HG02610 (cell line): ENCODE data around the gene SMYD3.

Experiments used
- ATAC-seq: cut with Tn5 transposase; IDR thresholded peaks from one replicate; pipeline ENCODE4 v1.9.1; 2021; ENCODE audit warnings: mild to moderate bottlenecking, moderate library complexity; ENCODE audit not compliant: unreplicated experiment

SMYD3 gene

DNA sequence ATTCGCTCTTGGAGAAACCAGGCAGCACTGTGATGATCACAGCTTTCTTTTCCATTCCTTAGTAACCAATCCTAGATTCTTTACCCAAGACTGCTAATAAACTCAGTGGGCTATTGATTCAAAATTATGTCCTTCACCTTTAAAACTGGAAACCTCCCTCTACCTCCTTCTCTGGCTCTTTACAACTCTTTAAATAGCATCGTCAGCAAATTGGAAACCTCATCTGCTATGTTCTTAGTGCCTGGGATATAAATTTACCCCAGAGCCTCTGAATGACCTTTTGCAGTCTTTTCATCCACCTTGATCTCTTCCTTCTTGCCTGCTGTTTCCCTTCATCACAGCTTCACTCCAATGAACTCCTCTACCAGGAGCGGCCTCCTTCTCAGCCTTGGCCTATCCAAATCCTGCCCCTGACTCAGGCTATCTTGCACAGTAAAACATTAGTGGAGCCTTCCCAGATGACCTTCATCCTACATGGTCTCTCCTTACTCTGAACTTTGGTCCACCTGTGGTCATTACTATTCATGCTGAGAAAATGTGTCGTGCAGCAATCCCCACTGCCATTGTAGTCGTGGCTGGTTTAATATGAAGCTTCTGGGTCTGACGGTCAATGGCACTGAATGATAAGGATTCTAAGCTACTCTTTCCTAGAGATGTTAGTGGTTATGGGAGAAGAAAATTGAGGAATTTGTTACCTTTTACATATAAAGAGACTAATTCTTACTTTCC is 644.1 kb downstream of the SMYD3 start:
- ATAC-seq = no peak

DNA sequence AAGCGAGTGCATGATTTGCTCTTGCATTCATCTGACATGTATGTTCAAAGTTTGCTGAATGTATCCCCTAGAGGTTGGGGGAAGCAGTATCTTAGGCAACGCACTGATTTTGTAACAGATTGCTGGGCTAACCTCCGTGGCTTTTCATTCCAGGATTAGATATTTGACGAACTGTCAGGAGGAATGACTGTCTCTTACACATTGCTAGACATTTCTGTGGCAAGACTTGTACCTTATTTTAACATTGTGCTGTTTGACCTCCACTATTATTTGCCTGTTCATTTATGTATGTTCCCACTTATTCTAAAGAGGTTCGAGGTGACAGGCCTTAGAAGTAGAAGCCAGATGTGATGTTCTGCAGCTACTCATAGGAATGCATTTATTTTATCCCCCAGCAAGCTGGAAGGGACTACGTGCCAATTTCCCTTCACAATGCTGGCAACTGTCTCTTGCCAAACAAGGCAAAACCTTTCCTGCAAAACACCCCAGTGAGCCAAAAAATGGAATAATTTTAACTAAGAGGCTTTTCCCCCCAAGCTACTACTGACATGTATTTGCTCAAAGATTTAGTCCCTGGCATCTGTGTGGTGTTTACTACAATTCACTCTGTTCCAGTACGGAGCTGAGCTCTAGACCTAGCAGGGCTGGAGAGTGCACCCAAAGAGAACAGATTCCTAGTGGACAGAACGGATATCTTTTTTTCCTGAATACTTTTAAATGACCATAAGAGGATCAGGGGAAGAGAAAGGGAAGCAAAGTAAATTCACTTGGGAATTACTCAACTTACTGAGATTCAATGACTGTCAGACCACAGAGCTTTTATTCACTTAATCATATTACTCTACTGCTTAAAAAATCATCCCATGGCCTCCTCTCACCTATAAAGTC is 646.2 kb downstream of the SMYD3 start:
- no peak for ATAC-seq

DNA sequence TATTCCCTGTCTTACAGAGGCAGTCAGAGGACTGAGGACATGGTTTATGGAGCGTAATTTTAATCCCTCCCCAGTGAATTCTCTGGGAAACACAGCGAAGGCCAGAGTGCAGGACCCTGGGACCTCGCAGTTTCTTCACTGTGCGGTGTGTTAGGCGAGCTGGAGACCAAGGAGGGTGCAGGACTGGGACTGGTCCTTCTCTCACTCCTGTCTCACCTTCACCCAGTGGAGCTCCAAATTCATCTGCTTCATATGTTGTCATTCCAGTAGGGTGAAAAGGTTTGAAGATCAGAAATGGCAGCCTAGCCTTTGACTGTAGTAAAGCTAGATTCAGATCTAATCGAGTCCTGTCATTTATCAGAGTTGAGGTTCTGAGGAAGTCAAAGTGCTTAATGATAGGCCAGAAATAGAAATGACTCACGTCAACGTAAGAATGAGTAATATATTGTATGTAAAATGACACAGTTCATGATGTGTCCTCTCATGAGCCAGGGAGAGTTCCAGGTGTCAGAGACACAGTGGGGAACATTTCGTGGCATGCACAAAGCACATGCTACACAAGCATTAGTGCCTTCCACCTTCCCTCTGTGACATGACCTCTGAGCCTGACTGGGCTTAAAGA is 647.5 kb downstream of the SMYD3 start:
- no peak for ATAC-seq

DNA sequence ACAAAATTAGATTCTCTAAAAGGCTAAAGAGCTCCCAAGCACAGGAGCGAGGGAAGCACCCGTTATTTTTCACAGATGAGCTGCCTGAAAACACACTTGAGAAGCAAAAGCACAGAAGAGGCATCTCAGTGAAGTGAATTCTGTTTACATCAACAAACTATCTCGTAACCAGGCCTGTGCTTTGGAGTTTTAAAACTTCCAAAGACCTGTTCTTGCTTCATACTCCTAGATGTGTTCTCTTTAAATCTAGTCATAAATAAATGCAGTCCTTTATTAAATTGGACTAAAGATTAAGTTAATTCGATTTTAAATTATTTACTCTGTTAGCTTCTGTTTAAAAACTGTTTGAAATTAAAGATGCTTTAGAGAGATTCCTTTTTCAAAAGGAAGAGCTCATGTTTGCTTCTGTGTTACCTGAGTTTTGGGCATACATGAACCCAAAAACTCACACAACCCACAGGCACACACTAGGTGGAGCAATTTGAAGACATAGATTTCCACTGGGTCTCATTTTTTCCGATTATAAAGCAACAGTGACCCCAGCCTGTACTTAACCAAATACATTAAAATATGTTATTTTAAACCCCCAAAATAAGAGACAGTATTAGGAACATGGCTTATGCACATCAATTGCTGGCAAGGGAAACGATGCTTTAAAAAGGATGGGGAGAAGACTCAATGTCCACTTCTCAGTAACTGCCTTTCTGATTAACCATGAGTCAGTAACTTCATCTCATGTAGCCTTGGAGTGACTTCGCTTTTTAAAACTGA is 648.2 kb downstream of the SMYD3 start:
- no peak for ATAC-seq

DNA sequence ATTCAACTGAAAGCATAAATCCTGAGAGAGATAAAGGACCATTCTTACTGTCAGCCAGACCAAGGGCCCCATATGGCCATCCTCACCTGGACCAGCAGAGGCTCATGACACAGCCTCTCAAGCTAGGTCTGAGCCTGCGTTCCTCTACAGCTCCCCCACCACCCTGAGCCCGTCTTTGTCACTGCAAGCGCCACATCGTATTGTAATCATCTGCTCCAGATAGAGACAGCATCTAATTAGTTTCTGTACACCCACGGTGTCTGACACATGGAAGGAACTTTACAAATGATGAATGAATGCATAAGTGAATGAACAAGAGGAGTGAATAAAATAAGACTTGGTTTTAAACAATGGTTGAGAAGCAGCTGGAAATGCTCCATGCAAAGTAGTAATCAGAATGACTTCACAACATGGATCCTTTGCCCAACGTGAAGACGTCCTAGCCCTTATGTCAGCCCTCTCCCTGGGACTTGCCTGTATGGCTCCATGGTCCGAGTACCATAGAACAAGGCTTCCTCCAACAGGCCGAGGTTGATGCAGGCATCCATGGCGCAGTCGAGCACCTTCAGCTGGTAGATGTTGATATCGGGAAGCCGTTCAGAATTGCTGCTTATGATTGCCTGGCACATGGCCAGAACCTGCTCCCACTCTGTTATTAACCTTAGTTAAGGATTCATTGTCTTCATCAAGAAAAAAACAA is 648.9 kb downstream of the SMYD3 start:
- ATAC-seq = no peak

DNA sequence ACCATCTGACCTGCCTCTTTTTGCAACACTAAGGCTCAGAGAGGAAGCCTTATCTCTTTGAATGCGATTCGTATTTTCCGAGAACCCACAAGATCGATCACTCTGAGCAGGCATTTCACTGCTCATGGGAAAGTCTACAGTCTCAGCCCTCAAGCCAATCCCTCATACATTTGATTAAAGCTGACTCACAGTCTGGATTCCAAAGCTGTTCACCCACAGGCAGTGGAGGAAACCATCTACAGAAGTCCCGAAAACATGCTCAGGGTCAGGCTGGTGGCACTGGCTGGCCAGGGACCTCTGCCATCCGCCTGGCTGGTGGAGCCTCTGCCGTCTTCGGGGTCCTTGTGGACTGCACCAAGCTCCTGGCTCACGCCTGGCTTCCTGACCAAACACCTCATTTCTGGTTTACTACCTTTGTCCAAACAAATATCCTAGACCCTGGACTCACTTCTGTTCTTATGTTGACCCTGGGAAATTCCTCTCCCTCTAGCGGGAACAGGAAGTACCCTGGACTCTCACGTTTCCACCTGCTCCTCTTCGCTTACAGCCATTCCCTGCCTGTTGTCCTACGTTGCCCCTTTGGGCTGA is 650.0 kb downstream of the SMYD3 start:
- ATAC-seq = no peak

DNA sequence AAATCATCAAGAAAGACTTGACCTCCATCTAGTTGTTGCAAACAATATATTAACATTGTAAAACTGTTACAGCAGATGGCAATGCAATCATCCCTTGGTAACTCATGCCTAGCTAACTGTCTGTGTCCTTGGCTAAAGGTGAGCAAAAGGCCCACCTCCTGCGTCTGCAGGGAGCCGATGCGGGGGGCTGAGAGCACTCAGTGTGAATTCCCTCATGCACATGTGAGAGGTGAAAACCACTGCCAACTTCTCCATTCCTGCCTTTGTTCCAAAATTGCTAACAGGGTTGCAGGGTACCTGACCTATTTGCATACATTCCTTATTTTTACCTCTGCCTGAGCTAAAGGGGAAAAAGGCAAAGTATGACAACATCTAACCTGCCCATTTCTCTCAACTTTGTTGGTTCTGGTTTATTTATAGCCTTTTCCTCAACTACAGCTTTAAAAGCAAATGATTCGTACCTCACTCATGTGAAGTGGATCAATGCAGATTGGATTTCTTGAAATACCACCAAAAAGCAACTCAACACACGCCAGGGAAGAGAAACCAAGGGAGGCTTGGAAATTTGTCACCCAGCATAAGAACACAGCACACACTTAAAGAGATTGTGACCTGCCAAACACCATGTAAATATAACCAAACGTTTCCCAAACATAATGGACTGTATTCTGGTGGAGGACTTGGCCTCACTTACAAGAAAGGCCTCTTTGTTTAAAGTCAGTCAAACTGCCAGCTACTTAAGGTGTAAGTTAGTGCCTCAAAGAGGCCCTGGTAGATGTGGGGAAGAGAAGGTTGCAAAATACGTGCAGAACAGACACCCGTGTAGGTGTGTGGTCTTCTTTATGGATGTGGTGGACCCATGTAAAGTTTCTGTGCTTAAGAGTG is 651.0 kb downstream of the SMYD3 start:
- ATAC-seq = no peak

DNA sequence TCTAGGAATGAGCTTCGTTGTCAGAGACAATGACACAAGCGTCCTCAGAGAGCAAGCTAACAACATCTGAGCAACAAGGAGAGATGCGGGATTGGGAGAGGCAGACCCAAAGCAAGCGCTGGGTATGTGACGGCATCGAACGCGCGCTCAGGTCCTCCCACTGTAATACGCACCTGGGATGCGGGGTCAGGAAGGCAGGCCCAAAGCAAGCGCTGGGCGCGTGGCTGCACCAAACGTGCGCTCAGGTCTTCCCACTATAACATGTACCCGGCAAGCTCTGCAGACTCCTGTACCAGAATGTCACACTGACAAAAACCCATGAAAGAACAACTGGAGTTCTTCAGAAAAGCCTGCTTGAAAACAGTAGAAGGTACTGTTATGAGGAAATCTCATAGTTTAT is 653.8 kb downstream of the SMYD3 start:
- ATAC-seq = no peak

DNA sequence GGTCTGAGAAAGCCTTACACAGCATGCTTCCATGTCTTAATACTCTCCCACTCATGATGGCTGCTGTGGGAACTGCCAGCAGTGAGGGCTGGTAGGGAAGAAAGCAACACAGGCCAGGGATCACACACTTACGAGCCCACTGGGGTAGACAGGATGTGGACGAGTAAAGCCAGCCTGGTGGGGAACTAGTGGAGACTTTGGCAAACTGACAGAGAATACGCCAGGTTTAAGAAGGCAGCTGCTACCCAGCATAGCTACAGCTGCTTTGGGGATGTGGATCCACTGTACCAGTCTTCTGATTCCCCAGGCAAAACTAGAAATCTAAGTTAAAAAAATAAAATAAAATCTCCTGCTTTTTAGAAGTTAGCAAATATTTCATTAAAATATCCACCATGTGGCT is 664.0 kb downstream of the SMYD3 start:
- ATAC-seq = no peak

DNA sequence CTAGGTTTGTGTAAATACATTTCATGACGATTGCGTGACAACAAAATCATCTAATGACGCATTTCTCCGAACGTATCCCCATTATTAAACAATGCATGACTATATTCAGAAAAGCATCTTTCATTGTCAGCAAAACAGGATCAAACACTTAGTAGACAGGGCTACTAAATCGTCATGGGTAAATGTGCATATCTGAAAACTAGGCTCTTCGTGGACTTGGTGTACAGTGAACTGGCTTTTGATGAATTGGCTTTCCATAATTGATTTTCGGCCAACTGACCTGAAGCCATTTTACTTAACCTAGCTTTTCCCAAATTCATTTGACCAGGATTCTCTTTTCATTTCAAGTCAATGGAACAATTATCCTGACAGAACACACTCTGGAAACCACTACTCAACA is 665.0 kb downstream of the SMYD3 start:
- no peak for ATAC-seq

DNA sequence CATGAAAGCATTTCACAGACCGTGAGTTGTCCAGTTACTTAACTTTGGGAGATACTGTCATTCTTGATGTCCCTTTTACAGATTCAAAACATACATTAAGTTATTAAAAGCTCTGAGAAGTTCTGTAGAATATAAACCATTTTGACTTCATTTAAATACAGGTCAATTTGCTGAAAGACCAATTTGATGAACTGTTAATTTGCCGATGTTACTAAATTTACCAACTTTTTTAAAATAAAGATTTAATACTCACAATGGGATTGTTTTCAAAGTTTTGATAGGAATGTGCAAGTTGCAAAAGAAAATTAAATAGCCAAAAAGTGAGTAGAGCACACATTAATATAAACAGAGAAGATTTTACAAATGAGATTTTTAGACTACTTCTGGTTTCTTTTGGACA is 666.1 kb downstream of the SMYD3 start:
- ATAC-seq = no peak

DNA sequence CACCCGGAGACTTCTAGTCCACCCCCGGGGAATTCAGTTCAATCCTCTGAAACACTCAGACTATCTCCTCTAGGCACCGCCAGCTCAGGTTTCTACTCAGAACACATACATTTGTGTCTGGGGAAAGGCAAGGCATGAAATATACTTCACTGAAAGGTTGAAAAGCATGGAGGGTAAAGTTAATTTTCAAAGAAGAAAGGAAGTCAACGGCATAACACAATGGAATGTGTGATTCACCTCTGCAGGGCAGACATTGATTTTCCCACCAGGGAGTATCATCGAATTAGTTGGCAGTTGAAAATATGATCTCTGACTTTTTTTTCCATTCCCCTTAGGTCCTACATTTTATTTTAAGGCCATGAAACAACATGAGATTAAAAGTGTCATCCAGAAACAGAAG is 669.4 kb downstream of the SMYD3 start:
- no peak for ATAC-seq

DNA sequence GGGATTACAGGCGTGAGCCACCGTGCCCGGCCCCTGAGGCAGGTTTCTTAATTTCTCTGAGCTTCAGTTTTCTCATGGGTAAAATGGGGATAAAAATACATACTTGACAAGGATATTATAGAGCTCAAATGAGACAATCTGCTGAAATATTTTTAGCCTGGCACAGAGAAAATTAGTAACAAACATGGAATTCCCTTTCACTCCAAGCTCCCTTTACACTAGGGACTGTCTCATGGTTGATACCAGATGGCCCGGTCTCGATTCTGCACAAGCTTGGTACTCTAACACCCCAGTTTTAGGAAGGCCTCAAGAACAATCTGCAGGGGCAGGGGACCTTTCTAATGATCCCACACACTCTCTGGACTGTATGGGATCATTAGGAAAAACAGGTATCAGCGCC is 671.7 kb downstream of the SMYD3 start:
- ATAC-seq = no peak

DNA sequence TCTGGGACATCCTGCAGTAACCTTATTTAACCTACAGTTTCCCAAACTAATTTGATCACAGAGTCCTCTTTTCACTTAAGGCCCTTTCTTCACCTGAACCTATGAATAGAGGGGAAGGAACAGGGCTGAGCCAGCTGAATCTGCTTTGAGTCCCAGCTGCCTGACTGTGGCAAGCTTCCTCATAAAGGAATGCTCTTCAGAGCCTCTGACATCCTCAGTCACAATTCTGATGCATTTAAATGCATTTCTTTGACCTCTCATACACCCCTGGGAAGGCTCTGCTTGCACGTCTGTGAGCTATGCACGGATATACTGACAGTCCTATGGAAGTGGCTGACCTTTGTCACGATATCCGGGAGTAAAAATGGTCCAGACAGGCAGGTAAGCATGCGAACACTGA is 673.1 kb downstream of the SMYD3 start:
- no peak for ATAC-seq

DNA sequence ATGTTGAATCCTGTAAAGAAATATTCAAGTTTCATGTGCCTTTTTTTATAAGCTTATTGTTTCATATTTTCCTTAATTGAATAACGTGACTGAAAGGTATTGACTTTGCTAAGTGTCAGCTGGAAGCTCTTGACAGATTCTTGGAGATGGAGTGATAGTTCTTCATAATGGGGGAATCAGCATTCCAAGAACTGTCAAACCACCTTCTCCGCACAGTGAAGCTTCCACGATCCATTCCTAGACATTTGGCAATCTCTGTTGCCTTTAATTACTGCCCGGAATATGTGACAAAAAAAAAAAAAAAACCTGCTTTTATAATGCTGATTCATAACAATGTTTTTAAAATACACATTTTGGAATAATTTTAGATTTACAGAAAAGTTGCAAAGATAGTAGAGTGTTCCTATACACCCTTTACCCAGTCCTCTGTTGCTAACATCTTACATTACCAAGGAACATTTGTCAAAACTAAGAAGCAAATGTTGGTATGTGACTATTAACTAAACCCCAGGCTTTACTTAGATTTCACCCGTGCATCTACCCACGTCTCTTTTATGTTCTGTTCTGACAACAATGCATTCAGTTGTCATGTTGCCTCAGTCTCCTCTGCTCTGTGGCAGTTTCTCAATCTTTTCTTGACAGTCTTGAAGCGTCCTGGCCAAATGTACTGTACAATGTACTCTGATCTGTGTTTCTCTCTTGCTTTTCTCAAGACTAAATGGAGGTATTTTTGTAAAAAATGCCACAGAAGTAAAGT is 674.1 kb downstream of the SMYD3 start:
- no peak for ATAC-seq

DNA sequence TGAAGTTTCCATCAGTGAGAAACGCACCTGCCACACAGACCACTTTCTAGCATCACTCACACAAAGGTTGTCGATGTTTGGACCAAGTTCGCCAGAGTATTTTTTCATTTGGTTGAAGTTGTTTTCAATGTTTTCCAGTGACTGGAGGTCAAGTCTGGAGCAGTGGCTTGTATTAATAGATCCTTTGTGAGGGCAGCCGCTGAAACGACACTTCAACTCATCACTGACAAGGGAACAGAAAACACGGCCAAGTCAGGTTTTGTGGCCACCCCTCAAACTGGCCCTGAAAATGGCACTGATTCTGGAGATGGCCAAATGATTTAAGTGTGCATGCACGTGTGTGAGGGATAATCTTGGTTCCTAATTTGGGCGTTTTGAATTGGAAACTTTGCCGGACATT is 675.6 kb downstream of the SMYD3 start:
- ATAC-seq = no peak

DNA sequence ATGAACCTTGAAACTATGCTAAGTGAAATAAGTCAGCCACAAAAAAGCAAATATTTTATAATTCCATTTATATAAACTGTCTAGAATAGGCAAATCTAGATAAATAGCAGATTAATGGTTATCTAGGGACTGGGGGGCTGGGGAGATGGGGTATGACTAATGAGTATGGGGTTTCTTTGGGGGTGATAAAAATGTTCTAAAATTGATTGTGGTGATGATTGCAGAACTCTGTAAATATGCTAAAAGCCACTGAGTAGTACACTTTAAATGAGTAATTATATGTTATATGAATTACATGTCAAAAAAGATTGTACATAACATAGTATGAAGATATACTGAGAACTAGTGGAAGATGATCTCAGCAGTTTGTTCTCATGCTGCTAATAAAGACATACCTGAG is 677.3 kb downstream of the SMYD3 start:
- no peak for ATAC-seq

DNA sequence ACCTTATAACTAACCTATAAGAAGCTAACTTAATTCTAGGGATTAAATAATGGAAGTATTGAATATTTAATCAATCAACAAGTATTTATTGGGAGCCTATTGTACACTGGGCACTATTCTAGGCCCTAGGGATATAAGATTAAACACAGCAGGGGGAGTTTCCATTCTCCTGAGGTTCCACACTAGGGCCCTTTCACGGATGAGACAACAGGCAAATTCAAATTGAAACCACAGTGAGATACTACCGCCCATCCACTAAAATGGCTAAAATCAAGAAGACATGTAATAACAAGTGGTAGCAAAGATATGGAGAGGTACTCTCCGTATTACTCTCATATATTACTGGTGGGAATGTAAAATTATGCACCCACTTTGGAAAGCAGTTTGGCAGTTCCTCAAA is 677.9 kb downstream of the SMYD3 start:
- ATAC-seq = no peak
